PC-3 (cell line): ENCODE data around the gene H3-3A. TPM values are rescaled to one million over a fixed set of nuclear protein-coding genes. Genes with fewer than 3 reads are reported as not detected.
A peak's percentile ranks its signal among the peaks of the same experiment; 100 is the strongest.
"Not testable (repeated sequence)": the region's sequence is repeated elsewhere in the genome, so short reads cannot be mapped to it uniquely, and the experiment has no call there.

ENCODE experiments used
- ATAC-seq: fragments of 200-7000 bp; cut with Tn5 transposase; 2 replicates; pipeline ENCODE4 v1.9.1; 2020; ENCODE audit warnings: mild to moderate bottlenecking, moderate library complexity
- BruUV-seq: library from RNA; stranded (reverse); fragments of 400-500 nt; replicated peaks from 2 replicates; lab custom pipeline; 2021; lab: Mats Ljungman, UMichigan
- CTCF ChIA-PET: fragments of 300-600 bp; sonication (Branson Sonifier 250); formaldehyde crosslinking; loops from one replicate; lab custom pipeline; 2022; ENCODE audit warnings: antibody characterized with exemption; lab: Charles Lee
- POLR2A ChIA-PET: fragments of 300-600 bp; sonication (Branson Sonifier 250); formaldehyde crosslinking; loops from one replicate; lab custom pipeline; 2022; ENCODE audit warnings: antibody characterized with exemption; ENCODE audit not compliant: unreplicated experiment; lab: Charles Lee
- DNase-seq: peaks from one replicate; pipeline ENCODE4 v3.0.0-alpha.2; 2015
- H2AFZ ChIP-seq: fragments of 300-600 bp; sonication (generic); 2 replicates; pipeline ENCODE4 v1.6.0; 2016; ENCODE audit warnings: antibody characterized with exemption, low read length
- H3F3A ChIP-seq: fragments of 300-600 bp; sonication (generic); one replicate; pipeline ENCODE4 v1.6.0; 2017; ENCODE audit warnings: antibody characterized with exemption, low read length, control low read depth, mild to moderate bottlenecking; ENCODE audit not compliant: unreplicated experiment
- H3K27ac ChIP-seq: fragments of 300-600 bp; sonication (generic); 2 replicates; pipeline ENCODE4 v1.5.1; 2016; ENCODE audit warnings: mild to moderate bottlenecking, low read length
- H3K27me3 ChIP-seq: fragments of 300-600 bp; sonication (generic); 2 replicates; pipeline ENCODE4 v1.6.1; 2016; ENCODE audit warnings: low read length, mixed read lengths
- H3K36me3 ChIP-seq: fragments of 300-600 bp; sonication (generic); 2 replicates; pipeline ENCODE4 v1.6.1; 2016; ENCODE audit warnings: low read depth, mixed run types, low read length, mixed read lengths
- H3K4me1 ChIP-seq: fragments of 300-600 bp; sonication (generic); 2 replicates; pipeline ENCODE4 v1.5.1; 2016; ENCODE audit warnings: low read length; ENCODE audit not compliant: insufficient read depth
- H3K4me2 ChIP-seq: fragments of 300-600 bp; sonication (generic); 2 replicates; pipeline ENCODE4 v1.6.0; 2016; ENCODE audit warnings: low read length
- H3K4me3 ChIP-seq: fragments of 300-600 bp; sonication (generic); 2 replicates; pipeline ENCODE4 v1.5.1; 2016; ENCODE audit warnings: mild to moderate bottlenecking, low read length, mixed read lengths
- H3K79me2 ChIP-seq: fragments of 300-600 bp; sonication (generic); 2 replicates; pipeline ENCODE4 v1.6.1; 2017; ENCODE audit warnings: low read length, mixed read lengths
- H3K9ac ChIP-seq: fragments of 300-600 bp; sonication (generic); 2 replicates; pipeline ENCODE4 v1.6.0; 2016; ENCODE audit warnings: mild to moderate bottlenecking, low read length
- H3K9me2 ChIP-seq: fragments of 300-600 bp; sonication (generic); replicated peaks from 2 replicates; pipeline ENCODE4 v1.6.1; 2016; ENCODE audit warnings: mixed run types, low read length, mixed read lengths
- H3K9me3 ChIP-seq: fragments of 300-600 bp; sonication (generic); 2 replicates; pipeline ENCODE4 v1.6.1; 2016; ENCODE audit warnings: low read length, mixed read lengths
- H4K20me1 ChIP-seq: fragments of 300-600 bp; sonication (generic); 2 replicates; pipeline ENCODE4 v1.6.1; 2016; ENCODE audit warnings: low read length, mixed read lengths
- CTCF ChIP-seq: fragments of 300-600 bp; sonication (generic); conservative IDR thresholded peaks from 2 replicates; pipeline ENCODE4 v1.5.1; 2017; ENCODE audit warnings: antibody characterized with exemption, low read depth, mild to moderate bottlenecking, low read length
- EZH2 ChIP-seq: fragments of 300-600 bp; sonication (generic); IDR thresholded peaks from one replicate; pipeline ENCODE4 v1.6.1; 2017; ENCODE audit warnings: antibody characterized with exemption, mild to moderate bottlenecking, low read length; ENCODE audit not compliant: unreplicated experiment
- EZH2phosphoT487 ChIP-seq: fragments of 300-600 bp; sonication (generic); IDR thresholded peaks from 2 replicates; pipeline ENCODE4 v1.6.1; 2018; ENCODE audit warnings: mild to moderate bottlenecking, antibody characterized with exemption, low read length, borderline replicate concordance
- intact Hi-C: fragments of 100-400 bp; cut with micrococcal nuclease; formaldehyde crosslinking; loops from 2 replicates; pipeline ENCODE4 v1.9.0; 2023
- total RNA-seq: library from RNA; depleted of rRNA; stranded (reverse); fragments of >200 nt; gene quantifications from 2 replicates; pipeline ENCODE4 v1.2.3, GENCODE V29; 2014

Gene H3-3A
- total RNA-seq, 1 experiment from 2014 or later = 273 TPM

DNA sequence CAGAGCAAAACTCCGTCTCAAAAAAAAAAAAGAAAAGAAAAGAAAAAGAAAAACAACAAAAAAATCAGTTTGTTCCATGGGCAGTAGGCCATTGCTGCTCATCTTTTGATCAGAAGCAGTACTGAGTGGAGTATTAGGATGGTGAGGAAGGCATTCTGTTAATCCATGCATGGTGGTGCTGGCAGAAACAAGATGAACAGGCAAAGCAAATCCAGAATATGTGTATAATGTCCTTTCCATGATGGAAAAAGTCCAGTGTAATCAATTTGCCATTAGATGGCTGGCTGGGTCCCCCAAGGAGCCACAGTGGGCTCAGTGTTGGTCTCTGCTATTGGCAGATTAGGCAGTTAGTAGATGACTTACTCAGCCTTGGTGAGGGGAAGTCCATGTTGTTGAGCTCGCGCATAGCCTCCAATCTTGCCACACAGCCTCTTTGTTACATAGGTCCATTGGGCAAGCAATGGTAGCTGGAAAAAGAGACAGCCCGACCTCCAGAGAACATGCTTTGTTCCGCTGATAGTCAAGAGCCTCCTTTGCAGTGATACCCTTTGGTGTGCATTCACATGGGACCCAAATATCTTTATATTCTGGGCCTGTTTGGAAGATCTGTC is 23.3 kb downstream of the H3-3A start:
- intact Hi-C loops = no loop called here
- DNase-seq = no peak
- POLR2A ChIA-PET = no interaction called here

DNA sequence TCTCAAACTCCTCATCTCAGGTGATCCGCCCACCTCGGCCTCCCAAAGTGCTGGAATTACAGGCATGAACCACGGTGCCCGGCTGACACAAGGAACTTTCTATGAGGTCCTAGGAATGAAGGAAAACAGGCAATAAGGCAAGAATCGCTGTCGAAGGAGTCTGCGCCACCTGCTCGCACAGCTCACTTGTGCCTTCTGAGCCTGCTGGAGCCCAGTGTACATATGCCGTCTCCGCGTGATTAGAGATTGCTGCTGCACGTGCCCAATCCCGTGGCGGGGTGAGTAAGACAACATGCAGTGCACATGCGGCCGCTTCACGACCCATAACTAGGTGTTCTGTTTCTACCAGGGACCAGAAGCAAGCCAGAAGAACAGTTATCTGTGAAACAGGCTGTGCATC is 24.3 kb downstream of the H3-3A start:
- intact Hi-C loops = no loop called here
- H2AFZ ChIP-seq = no peak overlapping the region
- peaks cover 10% of the 10 kb centered on the region for H3K4me1 ChIP-seq
- no peak overlapping the region for H3K4me2 ChIP-seq
- ATAC-seq = no peak
- no peaks in the 10 kb centered on the region for H3K79me2 ChIP-seq
- no peak overlapping the region for H3K9ac ChIP-seq
- CTCF ChIA-PET = no interaction called here
- POLR2A ChIA-PET = no interaction called here
- no peaks in the 10 kb centered on the region for H3K9me3 ChIP-seq
- no peaks in the 10 kb centered on the region for H3K36me3 ChIP-seq
- H3F3A ChIP-seq = no peaks in the 10 kb centered on the region
- H3K9me2 ChIP-seq = no peaks in the 10 kb centered on the region
- DNase-seq = no peak
- H4K20me1 ChIP-seq = no peaks in the 10 kb centered on the region
- no peak overlapping the region for H3K27ac ChIP-seq
- no TSS peak for BruUV-seq
- H3K27me3 ChIP-seq = no peaks in the 10 kb centered on the region
- TF ChIP-seq EZH2 = no peak
- no peak overlapping the region for H3K4me3 ChIP-seq

More for the DNA sequence above, 23.3 kb downstream of the H3-3A start:
- peaks cover 10% of the 10 kb centered on the region for H3K4me1 ChIP-seq
- no peak overlapping the region for H3K9ac ChIP-seq
- no TSS peak for BruUV-seq
- no peaks in the 10 kb centered on the region for H4K20me1 ChIP-seq
- H3K4me3 ChIP-seq = no peak overlapping the region
- H3K27me3 ChIP-seq = no peaks in the 10 kb centered on the region
- ATAC-seq = no peak
- H3F3A ChIP-seq = no peaks in the 10 kb centered on the region
- H3K9me3 ChIP-seq = no peaks in the 10 kb centered on the region
- H3K36me3 ChIP-seq = no peaks in the 10 kb centered on the region
- H3K9me2 ChIP-seq = no peaks in the 10 kb centered on the region
- CTCF ChIA-PET = no interaction called here
- no peak overlapping the region for H3K4me2 ChIP-seq
- no peak overlapping the region for H3K27ac ChIP-seq
- no peak for TF ChIP-seq CTCF
- TF ChIP-seq EZH2 = no peak
- no peak overlapping the region for H2AFZ ChIP-seq
- H3K79me2 ChIP-seq = no peaks in the 10 kb centered on the region

DNA sequence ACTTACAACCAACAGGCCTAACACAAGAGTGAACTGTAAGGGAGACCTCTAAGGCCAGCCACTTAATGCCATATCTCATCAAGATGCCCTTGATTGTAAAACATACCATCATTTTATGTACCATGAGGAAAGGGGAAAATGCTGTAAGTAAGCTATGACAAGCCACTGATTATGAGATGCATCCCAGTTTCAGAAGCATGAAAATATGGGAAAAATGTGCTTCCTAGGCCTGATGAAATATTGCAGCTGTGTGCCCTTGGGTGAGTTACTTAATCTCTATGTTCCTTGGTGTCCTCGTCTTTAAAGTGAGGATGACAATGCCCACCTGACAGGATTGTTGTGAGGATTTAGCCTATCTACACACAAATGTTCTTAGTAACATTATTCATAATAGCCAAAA is 28.9 kb downstream of the H3-3A start:
- Histone ChIP-seq H3K27me3 (no peaks in the 10 kb centered on the region), H2AFZ (no peak overlapping the region), H3K9me3 (no peaks in the 10 kb centered on the region), H3K9me2 (no peaks in the 10 kb centered on the region), H3K27ac (no peak overlapping the region), H3K79me2 (no peaks in the 10 kb centered on the region), H3K4me1 (peaks cover 14% of the 10 kb centered on the region), H3K4me3 (no peak overlapping the region), H3F3A (no peaks in the 10 kb centered on the region), H3K4me2 (no peak overlapping the region), H3K9ac (no peak overlapping the region), H4K20me1 (no peaks in the 10 kb centered on the region), H3K36me3 (no peaks in the 10 kb centered on the region)
- TF ChIP-seq EZH2phosphoT487 = no peak
- no peak for TF ChIP-seq CTCF
- no peak for TF ChIP-seq EZH2
- ChIA-PET CTCF (no interaction called here), POLR2A (no interaction called here)
- no peak for ATAC-seq
- DNase-seq = no peak
- intact Hi-C loops = no loop called here
- BruUV-seq = no TSS peak

DNA sequence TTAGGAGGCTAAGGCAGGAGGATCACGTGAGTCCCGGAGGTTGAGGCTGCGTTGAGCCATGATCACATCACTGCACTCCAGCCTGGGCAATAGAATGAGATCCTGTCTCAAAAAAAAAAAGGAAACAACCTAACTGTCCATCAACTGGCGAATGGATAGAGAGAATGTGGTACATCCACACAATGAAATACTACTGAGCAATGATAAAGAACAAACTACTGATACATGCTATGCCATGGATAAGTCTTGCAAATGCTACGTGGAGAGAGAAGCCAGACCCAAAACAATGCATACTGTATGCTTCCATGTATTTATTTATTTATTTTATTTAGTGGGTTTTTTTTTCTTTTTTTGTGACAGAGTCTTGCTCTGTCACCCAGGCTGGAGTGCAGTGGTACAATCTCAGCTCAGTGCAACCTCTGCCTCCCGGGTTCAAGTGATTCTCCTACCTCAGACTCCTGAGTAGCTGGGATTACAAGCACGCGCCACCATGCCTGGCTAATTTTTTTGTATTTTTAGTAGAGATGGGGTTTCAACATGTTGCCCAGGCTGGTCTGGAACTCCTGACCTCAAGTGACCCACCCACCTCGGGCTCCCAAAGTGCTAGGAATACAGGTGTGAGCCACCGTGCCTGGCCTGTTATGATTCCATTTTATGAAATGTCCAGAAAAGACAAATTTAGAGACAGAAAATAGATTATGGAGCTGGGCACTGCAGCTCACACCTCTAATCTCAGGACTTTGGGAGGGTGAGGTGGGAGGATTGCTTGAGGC is 29.7 kb downstream of the H3-3A start:
- ATAC-seq, H3K36me3 ChIP-seq, H3K4me3 ChIP-seq, H3K9me3 ChIP-seq, DNase-seq, H2AFZ ChIP-seq, H3K9me2 ChIP-seq, H3F3A ChIP-seq, BruUV-seq, H3K79me2 ChIP-seq, H4K20me1 ChIP-seq, H3K27me3 ChIP-seq, intact Hi-C loops: not testable (repeated sequence)
- H3K27ac ChIP-seq = peak overlapping the region; percentile 84
- CTCF ChIA-PET = interaction anchor here (1.0 to 1.5 kb wide), 2 partner anchors 9 to 27 kb away, joined by 3 to 13 read pairs; no protein-coding TSS in a partner anchor
- H3K4me1 ChIP-seq = peaks cover 19% of the 10 kb centered on the region
- peak overlapping the region; percentile 44; the same call in 1 of the 2 replicates for H3K4me2 ChIP-seq
- POLR2A ChIA-PET = interaction anchor here (0.6 to 1.3 kb wide), 3 partner anchors 9 to 30 kb away, joined by 4 to 26 read pairs (median 10); partner anchors contain the start of gene H3-3A
- H3K9ac ChIP-seq = peak overlapping the region; percentile 25
